Occipital lobe (tissue), 1 donor: ENCODE data around the gene SSRP1. TPM values are rescaled to one million over a fixed set of nuclear protein-coding genes. Genes with fewer than 3 reads are reported as not detected.

Experiments used
- total RNA-seq: library from RNA; depleted of rRNA; stranded (reverse); fragments of >200 nt; gene quantifications from one replicate; pipeline ENCODE4 v1.2.3, GENCODE V29; 2014

SSRP1 gene
- total RNA-seq, 1 donor from 2014 or later, result 49.8 TPM

Other genes with a start within 250 kb of the SSRP1 start
- 25.7 TPM for gene LRRC55, start 153.9 kb downstream of the SSRP1 start, total RNA-seq
- 5.8 TPM for gene APLNR, start 98.6 kb downstream of the SSRP1 start, total RNA-seq
- gene TNKS1BP1, start 10.9 kb downstream of the SSRP1 start, total RNA-seq, result 19.3 TPM
- not detected for gene P2RX3, start 2.5 kb upstream of the SSRP1 start, total RNA-seq
- 0.31 TPM for gene PRG3, start 45.3 kb upstream of the SSRP1 start, total RNA-seq
- gene PRG2, start 54.8 kb upstream of the SSRP1 start, total RNA-seq, result not detected
- 8.7 TPM for gene SLC43A3, start 91.2 kb upstream of the SSRP1 start, total RNA-seq
- 0.47 TPM for gene RTN4RL2, start 124.6 kb upstream of the SSRP1 start, total RNA-seq
- 0.94 TPM for gene SLC43A1, start 179.8 kb upstream of the SSRP1 start, total RNA-seq
- 33.1 TPM for gene TIMM10, start 194.9 kb upstream of the SSRP1 start, total RNA-seq
- not detected for gene SMTNL1, start 201.7 kb upstream of the SSRP1 start, total RNA-seq
- gene UBE2L6, start 231.8 kb upstream of the SSRP1 start, total RNA-seq, result 46.6 TPM